ENCODE results near the gene NR1D1.

DNA sequence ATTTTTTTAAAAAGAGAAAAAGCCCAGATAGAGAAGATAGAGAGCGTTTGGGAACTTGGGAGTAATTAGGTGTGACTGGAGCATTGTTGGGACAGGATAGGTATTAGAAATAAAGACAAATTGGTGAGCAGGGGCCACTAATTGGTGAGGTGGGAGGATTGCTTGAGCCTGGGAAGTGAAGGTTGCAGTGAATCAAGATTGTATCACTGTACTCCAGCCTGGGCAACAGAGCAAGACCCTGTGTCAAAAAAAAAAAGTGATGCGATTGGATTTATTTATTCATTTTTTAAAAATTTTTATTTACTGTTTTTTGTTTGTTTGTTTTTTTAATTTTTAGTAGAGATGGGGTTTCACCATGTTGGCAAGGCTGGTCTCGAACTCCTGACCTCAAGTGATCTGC is 45.1 kb upstream of the NR1D1 start:
- TF ChIP-seq EZH2phosphoT487 (IDR thresholded peaks at IDR 0.05; ENCODE audit: insufficient read depth, low read depth) (no peak), EZH2 (IDR thresholded peaks at IDR 0.05; ENCODE audit: insufficient read depth, poor library complexity, severe bottlenecking) (no peak)
